ENCODE measurements around the gene FOSL1. TPM values are rescaled to one million over a fixed set of nuclear protein-coding genes. Genes with fewer than 3 reads are reported as not detected.

The FOSL1 gene
- total and polyA plus RNA-seq, 2 of the 13 experiments (the other 11 are each of a cell fraction or from before 2014, with no cell fraction given), result 4.0 to 4.1 TPM

DNA sequence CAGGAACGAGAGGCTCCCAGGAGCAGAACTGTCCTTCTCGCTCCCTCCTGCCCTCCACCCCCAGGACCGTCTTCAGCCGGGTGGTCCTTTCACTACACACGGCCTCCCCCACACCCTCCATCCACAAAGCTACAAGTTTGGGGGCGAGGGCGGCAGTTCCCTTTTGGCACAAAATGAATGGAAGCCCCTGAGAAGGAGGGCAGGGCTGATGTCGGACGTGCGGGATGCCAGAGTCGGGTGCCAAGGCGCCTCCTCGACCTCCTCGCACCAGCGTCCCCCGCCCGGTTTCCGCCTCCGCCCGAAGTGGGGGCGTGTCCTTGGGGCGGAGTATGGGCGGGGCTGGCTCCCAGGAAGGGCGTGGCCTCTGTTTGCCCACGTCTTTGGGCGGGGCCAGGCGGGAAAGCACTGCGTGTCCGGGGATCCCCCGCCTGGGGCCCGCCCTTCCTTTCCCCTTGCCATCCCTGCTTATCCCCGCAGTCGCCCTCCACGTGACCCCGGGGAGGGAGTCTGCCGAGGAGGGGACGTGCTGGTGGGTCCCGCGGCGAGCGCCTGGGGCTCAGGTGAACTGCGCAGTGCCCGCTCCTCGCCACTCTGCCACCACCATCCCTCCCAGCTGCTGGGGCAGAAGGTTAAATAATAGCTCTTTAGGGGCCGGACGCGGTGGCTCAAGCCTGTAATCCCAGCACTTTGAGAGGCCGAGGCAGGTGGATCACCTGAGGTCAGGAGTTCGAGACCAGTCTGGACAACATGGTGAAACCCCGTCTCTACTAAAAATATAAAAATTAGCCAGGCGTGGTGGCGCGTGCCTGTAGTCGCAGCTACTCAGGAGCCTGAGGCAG is 26.7 kb downstream of the FOSL1 start:
- peak overlapping the region; percentile 58 to 73 (median 63); a peak in 5 of 6 replicates for H3K4me3 ChIP-seq (replicated peaks in 1 of 3; ENCODE audit: insufficient read depth in 1 of 3, low read depth in 2 of 3, low read length in 3 of 3)
- no peaks in the 10 kb centered on the region for H3K9me3 ChIP-seq (ENCODE audit: low read length)
- peaks cover 39% of the 10 kb centered on the region for H3K4me1 ChIP-seq (ENCODE audit: insufficient read depth, low read length)
- no peak overlapping the region for H2AFZ ChIP-seq (ENCODE audit: low read length)
- H3K27ac ChIP-seq (ENCODE audit: extremely low read length, insufficient read depth, low read length), result peak overlapping the region; percentile 38
- intact Hi-C loops (cut with micrococcal nuclease; ENCODE audit: unreplicated experiment), result no loop called here
- H4K20me1 ChIP-seq (ENCODE audit: insufficient read depth, low read length), result no peaks in the 10 kb centered on the region
- CTCF ChIA-PET (ENCODE audit: low intra/inter-chr PET ratio, low total read pairs), result interaction anchor here (1.2 to 1.4 kb wide), 2 partner anchors 11 to 116 kb away, joined by 3 to 9 read pairs; no protein-coding TSS in a partner anchor
- in situ Hi-C loops (cut with HindIII; ENCODE audit: extremely low pct_ligation_motif_present, low pct_unique_long_range_greater_than_20kb), result no loop called here
- peak overlapping the region; percentile 78 for H3K4me2 ChIP-seq (ENCODE audit: low read depth, low read length)
- WGBS (ENCODE audit: low lambda C conversion rate), result 36% methylated on average over 20 of the region's 54 CpGs
- H3K9ac ChIP-seq (ENCODE audit: insufficient read depth, low read depth, low read length), result peak overlapping the region; percentile 48
- POLR2A ChIA-PET, result interaction anchor here (0.9 to 8.9 kb wide), 5 partner anchors 11 to 25 kb away, joined by 4 to 81 read pairs (median 4); partner anchors contain the start of genes CCDC85B, CFL1 and MUS81
- H3K36me3 ChIP-seq (replicated peaks in 1 of 2; ENCODE audit: control insufficient read depth in 1 of 2, insufficient read depth in 2 of 2, low read length in 2 of 2), result 0 out of 5 replicates have a peak, but pooled peaks cover 0 to 4% of the 10 kb centered on the region in 2 experiments
- FAIRE-seq, result no peak
- BruUV-seq (replicated peaks), result no TSS peak
- H3K79me2 ChIP-seq (ENCODE audit: insufficient read depth, low read length), result no peaks in the 10 kb centered on the region
- DNase-seq (ENCODE audit: low spot score), result peak; percentile 80
- ATAC-seq, result peak; percentile 45
- no peaks in the 10 kb centered on the region; a peak in 1 of 5 replicates for H3K27me3 ChIP-seq (ENCODE audit: control insufficient read depth in 1 of 2, insufficient read depth in 2 of 2, low read length in 2 of 2)
- TF ChIP-seq HNRNPUL1 (IDR thresholded peaks at IDR 0.05; ENCODE audit: low read depth, low read length), result no peak
- no peak for TF ChIP-seq NR1H2 (CRISPR knock-in tag; IDR thresholded peaks at IDR 0.05; ENCODE audit: borderline replicate concordance, low read depth)
- TF ChIP-seq, protein P1, sequence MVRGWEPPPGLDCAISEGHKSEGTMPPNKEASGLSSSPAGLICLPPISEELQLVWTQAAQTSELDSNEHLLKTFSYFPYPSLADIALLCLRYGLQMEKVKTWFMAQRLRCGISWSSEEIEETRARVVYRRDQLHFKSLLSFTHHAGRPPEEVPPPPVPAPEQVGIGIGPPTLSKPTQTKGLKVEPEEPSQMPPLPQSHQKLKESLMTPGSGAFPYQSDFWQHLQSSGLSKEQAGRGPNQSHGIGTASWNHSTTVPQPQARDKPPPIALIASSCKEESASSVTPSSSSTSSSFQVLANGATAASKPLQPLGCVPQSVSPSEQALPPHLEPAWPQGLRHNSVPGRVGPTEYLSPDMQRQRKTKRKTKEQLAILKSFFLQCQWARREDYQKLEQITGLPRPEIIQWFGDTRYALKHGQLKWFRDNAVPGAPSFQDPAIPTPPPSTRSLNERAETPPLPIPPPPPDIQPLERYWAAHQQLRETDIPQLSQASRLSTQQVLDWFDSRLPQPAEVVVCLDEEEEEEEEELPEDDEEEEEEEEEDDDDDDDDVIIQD (CRISPR knock-in tag; IDR thresholded peaks at IDR 0.05; ENCODE audit: low read depth), result no peak
- peak; percentile 97 for TF ChIP-seq RARA (CRISPR knock-in tag; IDR thresholded peaks at IDR 0.05)
- TF ChIP-seq MED13 (CRISPR knock-in tag; IDR thresholded peaks at IDR 0.05), result no peak; the same call in 1 of the 2 replicates
- TF ChIP-seq KMT2A (CRISPR knock-in tag; IDR thresholded peaks at IDR 0.05), result no peak
- no peak for TF ChIP-seq SNAPC5 (CRISPR knock-in tag; IDR thresholded peaks at IDR 0.05; ENCODE audit: borderline replicate concordance)
- TF ChIP-seq FOXA3 (CRISPR knock-in tag; IDR thresholded peaks at IDR 0.05), result peak; percentile 39; the same call in 1 of the 2 replicates
- TF ChIP-seq, protein P2, sequence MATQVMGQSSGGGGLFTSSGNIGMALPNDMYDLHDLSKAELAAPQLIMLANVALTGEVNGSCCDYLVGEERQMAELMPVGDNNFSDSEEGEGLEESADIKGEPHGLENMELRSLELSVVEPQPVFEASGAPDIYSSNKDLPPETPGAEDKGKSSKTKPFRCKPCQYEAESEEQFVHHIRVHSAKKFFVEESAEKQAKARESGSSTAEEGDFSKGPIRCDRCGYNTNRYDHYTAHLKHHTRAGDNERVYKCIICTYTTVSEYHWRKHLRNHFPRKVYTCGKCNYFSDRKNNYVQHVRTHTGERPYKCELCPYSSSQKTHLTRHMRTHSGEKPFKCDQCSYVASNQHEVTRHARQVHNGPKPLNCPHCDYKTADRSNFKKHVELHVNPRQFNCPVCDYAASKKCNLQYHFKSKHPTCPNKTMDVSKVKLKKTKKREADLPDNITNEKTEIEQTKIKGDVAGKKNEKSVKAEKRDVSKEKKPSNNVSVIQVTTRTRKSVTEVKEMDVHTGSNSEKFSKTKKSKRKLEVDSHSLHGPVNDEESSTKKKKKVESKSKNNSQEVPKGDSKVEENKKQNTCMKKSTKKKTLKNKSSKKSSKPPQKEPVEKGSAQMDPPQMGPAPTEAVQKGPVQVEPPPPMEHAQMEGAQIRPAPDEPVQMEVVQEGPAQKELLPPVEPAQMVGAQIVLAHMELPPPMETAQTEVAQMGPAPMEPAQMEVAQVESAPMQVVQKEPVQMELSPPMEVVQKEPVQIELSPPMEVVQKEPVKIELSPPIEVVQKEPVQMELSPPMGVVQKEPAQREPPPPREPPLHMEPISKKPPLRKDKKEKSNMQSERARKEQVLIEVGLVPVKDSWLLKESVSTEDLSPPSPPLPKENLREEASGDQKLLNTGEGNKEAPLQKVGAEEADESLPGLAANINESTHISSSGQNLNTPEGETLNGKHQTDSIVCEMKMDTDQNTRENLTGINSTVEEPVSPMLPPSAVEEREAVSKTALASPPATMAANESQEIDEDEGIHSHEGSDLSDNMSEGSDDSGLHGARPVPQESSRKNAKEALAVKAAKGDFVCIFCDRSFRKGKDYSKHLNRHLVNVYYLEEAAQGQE (IDR thresholded peaks at IDR 0.05; ENCODE audit: borderline replicate concordance in 1 of 2, low read depth in 1 of 2, low read length in 2 of 2), result 0 out of 4 replicates have a peak, but pooled peaks of 1 of the 2 experiments have one; percentile 25
- TF ChIP-seq MAFG (CRISPR knock-in tag; IDR thresholded peaks at IDR 0.05), result no peak
- TF ChIP-seq NFE2L2 (IDR thresholded peaks at IDR 0.05; ENCODE audit: low read length), result no peak
- no peak; the same call in 1 of the 2 replicates for TF ChIP-seq ZSCAN9 (CRISPR knock-in tag; IDR thresholded peaks at IDR 0.05; ENCODE audit: borderline replicate concordance)
- peak; percentile 15 to 77; a peak in 2 of 4 replicates for TF ChIP-seq POLR2A (IDR thresholded peaks at IDR 0.05; ENCODE audit: insufficient read depth in 1 of 2, low read depth in 2 of 2, low read length in 2 of 2)
- TF ChIP-seq ZBTB37 (CRISPR knock-in tag; IDR thresholded peaks at IDR 0.05), result no peak
- TF ChIP-seq JUNB (CRISPR knock-in tag; IDR thresholded peaks at IDR 0.05; ENCODE audit: borderline replicate concordance), result no peak
- peak; percentile 88; the same call in 1 of the 2 replicates for TF ChIP-seq KLF12 (CRISPR knock-in tag; IDR thresholded peaks at IDR 0.05; ENCODE audit: borderline replicate concordance)
